Thymus (tissue), 11 donors: ENCODE results near the gene ARMC5. TPM values are rescaled to one million over a fixed set of nuclear protein-coding genes. Genes with fewer than 3 reads are reported as not detected.
"Not testable (repeated sequence)": the region's sequence is repeated elsewhere in the genome, so short reads cannot be mapped to it uniquely, and the experiment has no call there.

Experiments used
- DNase-seq, 9 donors: peaks; one replicate each; pipeline ENCODE4 v3.0.0-alpha.2; 2013; ENCODE audit warnings: low spot score in 9 of 9, low read depth in 6 of 9, missing footprints in 1 of 9
- H3K27ac ChIP-seq, 2 donors: one replicate each; pipeline ENCODE4 v1.5.1; 2013; ENCODE audit warnings: control low read depth in 1 of 2, low read depth in 1 of 2, low read length in 1 of 2, mild to moderate bottlenecking in 1 of 2, moderate library complexity in 1 of 2
- H3K27me3 ChIP-seq, 2 donors: one replicate each; pipeline ENCODE4 v1.5.1; 2013; ENCODE audit warnings: low read length in 1 of 2; ENCODE audit not compliant: control insufficient read depth in 2 of 2, insufficient read depth in 1 of 2
- H3K36me3 ChIP-seq, 2 donors: one replicate each; pipeline ENCODE4 v1.5.1; 2013; ENCODE audit warnings: low read length in 1 of 2, mild to moderate bottlenecking in 1 of 2, moderate library complexity in 1 of 2; ENCODE audit not compliant: control insufficient read depth in 2 of 2, insufficient read depth in 2 of 2
- H3K4me1 ChIP-seq, 2 donors: one replicate each; pipeline ENCODE4 v1.5.1; 2013; ENCODE audit warnings: low read length in 2 of 2; ENCODE audit not compliant: control insufficient read depth in 2 of 2, insufficient read depth in 2 of 2
- H3K4me3 ChIP-seq, 2 donors: one replicate each; pipeline ENCODE4 v1.5.1; 2013; ENCODE audit warnings: low read length in 2 of 2, control low read depth in 1 of 2, mild to moderate bottlenecking in 1 of 2
- H3K9me3 ChIP-seq, 2 donors: one replicate each; pipeline ENCODE4 v1.5.1; 2013; ENCODE audit warnings: low read length in 1 of 2, mild to moderate bottlenecking in 1 of 2; ENCODE audit not compliant: control insufficient read depth in 2 of 2, insufficient read depth in 1 of 2
- WGBS: extraction: QIAGEN DNeasy Blood & Tissue Kit; methylation state at CpG from one replicate; pipeline ENCODE4 v1.1.7; 2013; 5-methylcytosine and 5-hydroxymethylcytosine counted together
- polyA plus RNA-seq: library from polyadenylated mRNA; stranded (reverse); fragments of 200-250 nt; gene quantifications from one replicate; pipeline ENCODE4 v1.2.3, GENCODE V29; 2013
- total RNA-seq: library from RNA; stranded (reverse); fragments of 120-200 nt; gene quantifications from one replicate; pipeline ENCODE4 v1.2.4, GENCODE V29; 2013
- donor health status: healthy.

Gene ARMC5
- total and polyA plus RNA-seq, 2 donors, result 8.2 to 19.7 TPM

GRCh38 chr16:31499928-31500327, 40.6 kb downstream of the ARMC5 start:
- WGBS, result 98% methylated on average over 8 of the region's 8 CpGs
- no peak for DNase-seq
- Histone ChIP-seq H3K4me3 (no peak overlapping the region), H3K27ac (no peak overlapping the region), H3K4me1 (no peaks in the 10 kb centered on the region), H3K9me3 (no peaks in the 10 kb centered on the region), H3K27me3 (no peaks in the 10 kb centered on the region), H3K36me3 (peaks cover 21 to 22% of the 10 kb centered on the region in 2 donors)

GRCh38 chr16:31501226-31501965, 42.1 kb downstream of the ARMC5 start:
- no peak overlapping the region for H3K27ac ChIP-seq
- no peak overlapping the region for H3K4me3 ChIP-seq
- no peak for DNase-seq
- no peaks in the 10 kb centered on the region for H3K27me3 ChIP-seq
- peaks cover 16 to 21% of the 10 kb centered on the region in 2 donors for H3K36me3 ChIP-seq
- no peaks in the 10 kb centered on the region for H3K9me3 ChIP-seq
- 100% methylated on average over 3 of the region's 3 CpGs for WGBS
- no peaks in the 10 kb centered on the region for H3K4me1 ChIP-seq

- peaks cover 0 to 1% of the 10 kb centered on the region in 2 donors for H3K4me1 ChIP-seq
- no peak overlapping the region for H3K4me3 ChIP-seq
- H3K27me3 ChIP-seq, result no peaks in the 10 kb centered on the region
- no peaks in the 10 kb centered on the region for H3K9me3 ChIP-seq
- peaks cover 12 to 21% of the 10 kb centered on the region in 2 donors for H3K36me3 ChIP-seq
- no peak for DNase-seq
- WGBS, result 98% methylated on average over 4 of the region's 4 CpGs
- H3K27ac ChIP-seq, result no peak overlapping the region
Observed at GRCh38 chr16:31501966-31502348, 42.7 kb downstream of the ARMC5 start.

GRCh38 chr16:31502981-31503380, 43.7 kb downstream of the ARMC5 start:
- H3K27ac ChIP-seq, result no peak overlapping the region

GRCh38 chr16:31503555-31503954, 44.3 kb downstream of the ARMC5 start:
- not testable (repeated sequence) for H3K36me3 ChIP-seq, H3K9me3 ChIP-seq, DNase-seq, H3K4me3 ChIP-seq, H3K27ac ChIP-seq, H3K4me1 ChIP-seq, H3K27me3 ChIP-seq
- 98% methylated on average over 8 of the region's 8 CpGs for WGBS

More at GRCh38 chr16:31502981-31503380, 43.7 kb downstream of the ARMC5 start:
- Histone ChIP-seq H3K4me1 (peaks cover 8 to 9% of the 10 kb centered on the region in 2 donors), H3K4me3 (no peak overlapping the region), H3K9me3 (no peaks in the 10 kb centered on the region), H3K36me3 (peaks cover 8 to 13% of the 10 kb centered on the region in 2 donors), H3K27me3 (no peaks in the 10 kb centered on the region)
- DNase-seq, result no peak

GRCh38 chr16:31504159-31504558, 44.9 kb downstream of the ARMC5 start:
- Histone ChIP-seq H3K27ac (no peak overlapping the region), H3K4me3 (no peak overlapping the region), H3K27me3 (no peaks in the 10 kb centered on the region), H3K4me1 (peaks cover 8 to 14% of the 10 kb centered on the region in 2 donors), H3K9me3 (no peaks in the 10 kb centered on the region), H3K36me3 (peaks cover 3 to 8% of the 10 kb centered on the region in 2 donors)
- WGBS, result 56% methylated on average over 8 of the region's 8 CpGs
- DNase-seq, result no peak

GRCh38 chr16:31505483-31505882, 46.2 kb downstream of the ARMC5 start:
- no peak overlapping the region for H3K27ac ChIP-seq
- 48% methylated on average over 4 of the region's 4 CpGs for WGBS
- peaks cover 8 to 16% of the 10 kb centered on the region in 2 donors for H3K4me1 ChIP-seq
- no peak overlapping the region for H3K4me3 ChIP-seq
- DNase-seq, result no peak
- H3K9me3 ChIP-seq, result no peaks in the 10 kb centered on the region
- H3K36me3 ChIP-seq, result peaks cover 2% of the 10 kb centered on the region in 2 donors
- H3K27me3 ChIP-seq, result no peaks in the 10 kb centered on the region

GRCh38 chr16:31507617-31507928, 48.3 kb downstream of the ARMC5 start:
- Histone ChIP-seq H3K4me1 (peaks cover 8 to 16% of the 10 kb centered on the region in 2 donors), H3K36me3 (no peaks in the 10 kb centered on the region), H3K9me3 (no peaks in the 10 kb centered on the region), H3K4me3 (peak overlapping the region; percentile 92 to 95), H3K27me3 (no peaks in the 10 kb centered on the region), H3K27ac (peak overlapping the region; percentile 84 to 89)
- WGBS, result 4% methylated on average over 12 of the region's 12 CpGs
- DNase-seq, result peak in 2 of 9 donors; percentile 1 to 44

GRCh38 chr16:31507929-31508705, 48.8 kb downstream of the ARMC5 start, which contains the start of gene RUSF1:
TSS of gene RUSF1 (minus strand) at chr16:31508391. CDS start at chr16:31508373, 18 bp downstream.
- Histone ChIP-seq H3K4me3 (peak within 1 kb of the TSS; percentile 92 to 95), H3K27me3 (no peaks in the 10 kb centered on the region), H3K9me3 (no peaks in the 10 kb centered on the region), H3K36me3 (no peaks in the 10 kb centered on the region), H3K27ac (peak within 1 kb of the TSS; percentile 84 to 89), H3K4me1 (peaks cover 8 to 16% of the 10 kb centered on the region in 2 donors)
- peak; percentile 58 to 93 (median 82) for DNase-seq
- WGBS, result under 1% methylated on average over 65 of the region's 65 CpGs
